Right lung (tissue), 5 donors: ENCODE data around the gene SPSB1. TPM values are rescaled to one million over a fixed set of nuclear protein-coding genes. Genes with fewer than 3 reads are reported as not detected.

ENCODE experiments used
- DNase-seq, 2 donors: peaks; one replicate each; pipeline ENCODE4 v3.0.0-alpha.2; 2013
- polyA plus RNA-seq, 5 donors: library from polyadenylated mRNA; unstranded; fragments of 120-200 nt; gene quantifications; one replicate each; pipeline versions ENCODE4 v1.2.1 to v1.2.3, GENCODE V29; 2013; ENCODE audit warnings: inconsistent platforms in 1 of 5, low replicate concordance in 1 of 5; ENCODE audit not compliant: insufficient read length in 5 of 5, insufficient read depth in 1 of 5

Gene SPSB1
- polyA plus RNA-seq, 5 donors, result 6.3 to 8.8 (median 7.9) TPM

GRCh38 chr1:9388335-9389180, 95.9 kb downstream of the SPSB1 start:
- no peak for DNase-seq

- DNase-seq, result no peak
Observed at GRCh38 chr1:9389968-9390367, 97.3 kb downstream of the SPSB1 start.

GRCh38 chr1:9391620-9392019, 98.9 kb downstream of the SPSB1 start:
- DNase-seq, result no peak

- no peak for DNase-seq
Observed at GRCh38 chr1:9394010-9394409, 101.3 kb downstream of the SPSB1 start.

GRCh38 chr1:9395018-9395417, 102.3 kb downstream of the SPSB1 start:
- DNase-seq, result no peak

- no peak for DNase-seq
Observed at GRCh38 chr1:9397047-9397446, 104.4 kb downstream of the SPSB1 start.

GRCh38 chr1:9397997-9398526, 105.4 kb downstream of the SPSB1 start:
- DNase-seq, result no peak

GRCh38 chr1:9399510-9400424, 107.1 kb downstream of the SPSB1 start:
- DNase-seq, result no peak

- no peak for DNase-seq
Observed at GRCh38 chr1:9400425-9401079, 107.9 kb downstream of the SPSB1 start.

GRCh38 chr1:9401080-9401453, 108.4 kb downstream of the SPSB1 start:
- no peak for DNase-seq

GRCh38 chr1:9402256-9402616, 109.5 kb downstream of the SPSB1 start:
- no peak for DNase-seq

- no peak for DNase-seq
Observed at GRCh38 chr1:9402717-9403225, 110.1 kb downstream of the SPSB1 start.

- DNase-seq, result no peak
Observed at GRCh38 chr1:9404117-9404914, 111.6 kb downstream of the SPSB1 start.

GRCh38 chr1:9406111-9406510, 113.4 kb downstream of the SPSB1 start:
- no peak for DNase-seq

GRCh38 chr1:9410737-9411297, 118.1 kb downstream of the SPSB1 start:
- DNase-seq, result no peak

- DNase-seq, result no peak
Observed at GRCh38 chr1:9413071-9413876, 120.6 kb downstream of the SPSB1 start.

GRCh38 chr1:9413877-9414213, 121.2 kb downstream of the SPSB1 start:
- no peak for DNase-seq

- no peak for DNase-seq
Observed at GRCh38 chr1:9416506-9416905, 123.8 kb downstream of the SPSB1 start.

- no peak for DNase-seq
Observed at GRCh38 chr1:9416918-9417500, 124.3 kb downstream of the SPSB1 start.

GRCh38 chr1:9417695-9418094, 125.0 kb downstream of the SPSB1 start:
- no peak for DNase-seq
